NCI-H2029 treated with DMSO at 0.1 percent for 48 hours (cell line): Measurements from ENCODE around the gene SORL1.
"Not testable (repeated sequence)": the region's sequence is repeated elsewhere in the genome, so short reads cannot be mapped to it uniquely, and the experiment has no call there.

ENCODE experiments used
- DNase-seq: peaks from one replicate; lab custom pipeline; 2025; lab: John Stamatoyannopoulos, UW

Gene SORL1

GRCh38 chr11:121451986-121452608, at the start of gene SORL1:
Gene SORL1 (plus strand): TSS chr11:121452314. CDS start chr11:121452332, 18 bp downstream.
- peak; percentile 40 for DNase-seq

GRCh38 chr11:121405646-121406045, 46.5 kb upstream of the SORL1 start:
- DNase-seq, result no peak

GRCh38 chr11:121406291-121406690, 45.8 kb upstream of the SORL1 start:
- no peak for DNase-seq

- DNase-seq, result no peak
Measured at GRCh38 chr11:121408830-121409229, 43.3 kb upstream of the SORL1 start.

- not testable (repeated sequence) for DNase-seq
Measured at GRCh38 chr11:121410041-121410440, 42.1 kb upstream of the SORL1 start.

GRCh38 chr11:121411330-121411729, 40.8 kb upstream of the SORL1 start:
- DNase-seq, result not testable (repeated sequence)

GRCh38 chr11:121412000-121412587, 40.0 kb upstream of the SORL1 start:
- no peak for DNase-seq

GRCh38 chr11:121412711-121413415, 39.3 kb upstream of the SORL1 start:
- no peak for DNase-seq

- no peak for DNase-seq
Measured at GRCh38 chr11:121414141-121414913, 37.8 kb upstream of the SORL1 start.

- no peak for DNase-seq
Measured at GRCh38 chr11:121415856-121416255, 36.3 kb upstream of the SORL1 start.

- DNase-seq, result no peak
Measured at GRCh38 chr11:121417055-121417551, 35.0 kb upstream of the SORL1 start.

- no peak for DNase-seq
Measured at GRCh38 chr11:121417607-121418006, 34.5 kb upstream of the SORL1 start.

GRCh38 chr11:121418625-121419114, 33.4 kb upstream of the SORL1 start:
- DNase-seq, result no peak

GRCh38 chr11:121419836-121420235, 32.3 kb upstream of the SORL1 start:
- DNase-seq, result no peak

- DNase-seq, result no peak
Measured at GRCh38 chr11:121420398-121420797, 31.7 kb upstream of the SORL1 start.

GRCh38 chr11:121421149-121421901, 30.8 kb upstream of the SORL1 start:
- no peak for DNase-seq

- DNase-seq, result no peak
Measured at GRCh38 chr11:121422675-121423074, 29.4 kb upstream of the SORL1 start.

GRCh38 chr11:121425828-121426227, 26.3 kb upstream of the SORL1 start:
- no peak for DNase-seq

GRCh38 chr11:121426476-121427399, 25.4 kb upstream of the SORL1 start:
- no peak for DNase-seq

- no peak for DNase-seq
Measured at GRCh38 chr11:121427400-121427744, 24.7 kb upstream of the SORL1 start.
